Esophagus muscularis mucosa (tissue), 4 donors: Measurements from ENCODE around the gene ACTA1.

Experiments used
- EP300 ChIP-seq: sonication (generic); formaldehyde crosslinking; IDR thresholded peaks from one replicate; pipeline ENCODE4 v1.6.1; 2017; ENCODE audit warnings: antibody characterized with exemption
- POLR2A ChIP-seq: fragments of 450-650 bp; IDR thresholded peaks from one replicate; pipeline ENCODE4 v1.6.1; 2017; ENCODE audit warnings: antibody characterized with exemption, moderate library complexity, mild to moderate bottlenecking, low read depth
- POLR2AphosphoS5 ChIP-seq, 2 donors: sonication (generic); formaldehyde crosslinking; IDR thresholded peaks; one replicate each; pipeline ENCODE4 v1.6.1; 2017; ENCODE audit warnings: antibody characterized with exemption in 2 of 2
- TF ChIP-seq, protein P1 (sequence below), 3 experiments: fragments of 200-600 bp in 2 of 3; fragments of 450-650 bp in 1 of 3; sonication (generic) in 2 of 3; IDR thresholded peaks; one replicate each; pipeline ENCODE4 v1.5.1; 2017 to 2019; ENCODE audit warnings: antibody characterized with exemption in 3 of 3, mild to moderate bottlenecking in 2 of 3, moderate library complexity in 1 of 3

DNA sequence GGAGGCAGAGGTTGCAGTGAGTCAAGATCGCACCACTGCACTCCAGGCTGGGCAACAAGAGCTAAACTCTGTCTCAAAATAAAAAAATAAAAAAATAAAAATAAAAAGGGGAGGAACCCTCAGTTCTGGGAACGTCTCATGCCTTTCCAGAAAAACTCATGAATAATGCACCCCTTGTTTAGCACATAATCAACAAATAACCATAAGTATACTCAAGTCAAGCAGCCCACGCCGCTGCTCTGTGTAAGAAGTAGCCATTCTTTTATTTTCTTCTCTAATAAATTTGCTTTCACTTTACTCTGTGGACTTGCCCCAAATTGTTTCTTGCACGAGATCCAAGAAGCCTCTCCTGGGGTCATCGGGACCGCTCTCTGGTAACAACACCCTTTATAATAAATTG is 14.5 kb upstream of the ACTA1 start:
- TF ChIP-seq, protein P1, sequence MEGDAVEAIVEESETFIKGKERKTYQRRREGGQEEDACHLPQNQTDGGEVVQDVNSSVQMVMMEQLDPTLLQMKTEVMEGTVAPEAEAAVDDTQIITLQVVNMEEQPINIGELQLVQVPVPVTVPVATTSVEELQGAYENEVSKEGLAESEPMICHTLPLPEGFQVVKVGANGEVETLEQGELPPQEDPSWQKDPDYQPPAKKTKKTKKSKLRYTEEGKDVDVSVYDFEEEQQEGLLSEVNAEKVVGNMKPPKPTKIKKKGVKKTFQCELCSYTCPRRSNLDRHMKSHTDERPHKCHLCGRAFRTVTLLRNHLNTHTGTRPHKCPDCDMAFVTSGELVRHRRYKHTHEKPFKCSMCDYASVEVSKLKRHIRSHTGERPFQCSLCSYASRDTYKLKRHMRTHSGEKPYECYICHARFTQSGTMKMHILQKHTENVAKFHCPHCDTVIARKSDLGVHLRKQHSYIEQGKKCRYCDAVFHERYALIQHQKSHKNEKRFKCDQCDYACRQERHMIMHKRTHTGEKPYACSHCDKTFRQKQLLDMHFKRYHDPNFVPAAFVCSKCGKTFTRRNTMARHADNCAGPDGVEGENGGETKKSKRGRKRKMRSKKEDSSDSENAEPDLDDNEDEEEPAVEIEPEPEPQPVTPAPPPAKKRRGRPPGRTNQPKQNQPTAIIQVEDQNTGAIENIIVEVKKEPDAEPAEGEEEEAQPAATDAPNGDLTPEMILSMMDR (IDR thresholded peaks at IDR 0.05): no peak
- no peak for TF ChIP-seq POLR2A
- TF ChIP-seq EP300: no peak
- TF ChIP-seq POLR2AphosphoS5 (IDR thresholded peaks at IDR 0.05): no peak
